Embryonic facial prominence (tissue), 1 donor: Measurements from ENCODE around the gene NTN1.

ENCODE experiments used
- DNase-seq: peaks from one replicate; pipeline ENCODE4 v3.0.0-alpha.2; 2016; ENCODE audit errors: extremely low spot score

The NTN1 gene

GRCh38 chr17:9217151-9218056 is 196.1 kb downstream of the NTN1 start:
- no peak for DNase-seq

GRCh38 chr17:9218064-9218635 is 196.8 kb downstream of the NTN1 start:
- DNase-seq = no peak

GRCh38 chr17:9218911-9219310 is 197.6 kb downstream of the NTN1 start:
- DNase-seq = no peak

GRCh38 chr17:9219631-9220397 is 198.5 kb downstream of the NTN1 start:
- DNase-seq = no peak

GRCh38 chr17:9220398-9221146 is 199.3 kb downstream of the NTN1 start:
- DNase-seq = no peak

- DNase-seq = no peak
Observed at GRCh38 chr17:9221147-9221921, 200.0 kb downstream of the NTN1 start.

- no peak for DNase-seq
Observed at GRCh38 chr17:9221922-9222180, 200.5 kb downstream of the NTN1 start.

- DNase-seq = no peak
Observed at GRCh38 chr17:9223531-9223930, 202.2 kb downstream of the NTN1 start.

- no peak for DNase-seq
Observed at GRCh38 chr17:9224485-9224884, 203.2 kb downstream of the NTN1 start.

GRCh38 chr17:9225305-9226101 is 204.2 kb downstream of the NTN1 start:
- no peak for DNase-seq

- DNase-seq = no peak
Observed at GRCh38 chr17:9226130-9226793, 205.0 kb downstream of the NTN1 start.

- no peak for DNase-seq
Observed at GRCh38 chr17:9226794-9227135, 205.5 kb downstream of the NTN1 start.

- no peak for DNase-seq
Observed at GRCh38 chr17:9227819-9228407, 206.6 kb downstream of the NTN1 start.

- DNase-seq = peak; percentile 63
Observed at GRCh38 chr17:9228408-9229159, 207.3 kb downstream of the NTN1 start.

GRCh38 chr17:9229160-9229825 is 208.0 kb downstream of the NTN1 start:
- DNase-seq = no peak

- DNase-seq = no peak
Observed at GRCh38 chr17:9229826-9230201, 208.5 kb downstream of the NTN1 start.

GRCh38 chr17:9230346-9230745 is 209.0 kb downstream of the NTN1 start:
- no peak for DNase-seq

- DNase-seq = no peak
Observed at GRCh38 chr17:9230861-9231260, 209.6 kb downstream of the NTN1 start.
